ENCODE measurements around the gene ADAM15. TPM values are rescaled to one million over a fixed set of nuclear protein-coding genes. Genes with fewer than 3 reads are reported as not detected.

Gene ADAM15
- total RNA-seq, 4 donors from 2014 or later: 135 to 194 (median 183) TPM

DNA sequence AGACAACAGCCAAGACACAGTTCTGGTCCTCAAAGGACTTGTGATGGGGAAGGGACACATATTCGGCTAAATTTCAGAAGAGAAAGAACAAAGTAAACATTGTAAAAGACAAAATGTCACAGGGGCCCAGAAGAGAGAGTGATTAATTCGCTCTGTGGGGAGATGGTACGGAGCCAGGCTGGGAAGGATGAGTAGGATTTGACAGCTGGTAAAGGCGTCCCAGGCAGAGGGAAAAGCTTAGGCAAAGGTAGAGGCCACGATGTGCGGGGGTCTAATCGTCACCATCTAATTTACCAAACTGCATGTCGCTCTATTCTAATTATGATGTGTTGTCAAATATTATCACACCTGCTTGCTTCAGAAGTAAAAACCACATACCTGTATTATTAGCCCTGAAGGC is 59.3 kb downstream of the ADAM15 start:
- TF ChIP-seq, protein P1, sequence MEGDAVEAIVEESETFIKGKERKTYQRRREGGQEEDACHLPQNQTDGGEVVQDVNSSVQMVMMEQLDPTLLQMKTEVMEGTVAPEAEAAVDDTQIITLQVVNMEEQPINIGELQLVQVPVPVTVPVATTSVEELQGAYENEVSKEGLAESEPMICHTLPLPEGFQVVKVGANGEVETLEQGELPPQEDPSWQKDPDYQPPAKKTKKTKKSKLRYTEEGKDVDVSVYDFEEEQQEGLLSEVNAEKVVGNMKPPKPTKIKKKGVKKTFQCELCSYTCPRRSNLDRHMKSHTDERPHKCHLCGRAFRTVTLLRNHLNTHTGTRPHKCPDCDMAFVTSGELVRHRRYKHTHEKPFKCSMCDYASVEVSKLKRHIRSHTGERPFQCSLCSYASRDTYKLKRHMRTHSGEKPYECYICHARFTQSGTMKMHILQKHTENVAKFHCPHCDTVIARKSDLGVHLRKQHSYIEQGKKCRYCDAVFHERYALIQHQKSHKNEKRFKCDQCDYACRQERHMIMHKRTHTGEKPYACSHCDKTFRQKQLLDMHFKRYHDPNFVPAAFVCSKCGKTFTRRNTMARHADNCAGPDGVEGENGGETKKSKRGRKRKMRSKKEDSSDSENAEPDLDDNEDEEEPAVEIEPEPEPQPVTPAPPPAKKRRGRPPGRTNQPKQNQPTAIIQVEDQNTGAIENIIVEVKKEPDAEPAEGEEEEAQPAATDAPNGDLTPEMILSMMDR (IDR thresholded peaks at IDR 0.05): no peak
- no peak for TF ChIP-seq POLR2A (IDR thresholded peaks at IDR 0.05)
- 76 to 77% methylated on average over 8 of the region's 8 CpGs for WGBS, 2 donors
- H3K36me3 ChIP-seq: no peaks in the 10 kb centered on the region
- H3K27me3 ChIP-seq: no peaks in the 10 kb centered on the region
- no peak for DNase-seq
- no peak overlapping the region for H3K27ac ChIP-seq
- H3K4me3 ChIP-seq: no peak overlapping the region
- intact Hi-C loops (cut with DNase I): no loop called here
- H3K9me3 ChIP-seq: no peaks in the 10 kb centered on the region
- H3K4me1 ChIP-seq: no peaks in the 10 kb centered on the region

DNA sequence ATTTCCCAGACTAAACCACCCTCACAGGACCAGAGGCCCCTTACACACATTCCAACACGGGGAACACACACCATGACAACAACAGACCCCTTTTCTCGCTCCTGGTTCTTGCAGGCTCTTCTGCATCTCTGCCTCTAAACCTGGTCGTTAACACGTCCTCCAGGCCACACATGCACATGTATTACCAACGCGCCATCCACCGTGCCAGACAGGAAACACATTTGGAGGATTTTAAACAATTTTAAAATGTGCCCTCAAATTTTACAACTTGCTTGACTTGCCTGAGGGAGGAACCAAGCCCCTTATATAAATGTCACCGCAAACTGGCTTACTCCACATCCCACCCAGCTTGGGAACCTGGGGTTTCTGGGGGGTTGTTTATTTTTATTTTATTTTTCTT is 59.7 kb downstream of the ADAM15 start:
- no peak for TF ChIP-seq POLR2A (IDR thresholded peaks at IDR 0.05)
- TF ChIP-seq, protein P1 (IDR thresholded peaks at IDR 0.05): no peak
- Histone ChIP-seq H3K4me3 (no peak overlapping the region), H3K4me1 (no peaks in the 10 kb centered on the region), H3K27ac (no peak overlapping the region), H3K9me3 (no peaks in the 10 kb centered on the region), H3K36me3 (no peaks in the 10 kb centered on the region), H3K27me3 (no peaks in the 10 kb centered on the region)
- 71 to 84% methylated on average over 8 of the region's 8 CpGs for WGBS, 2 donors
- intact Hi-C loops (cut with DNase I): no loop called here
- DNase-seq: no peak

Other genes starting within 250 kb of the ADAM15 start
- 1 to 10 TPM in 1 of 4 donors, under 1 TPM in 3; 0.08 to 1.7 (median 0.50) TPM for gene KCNN3, start 181.0 kb upstream of the ADAM15 start, total RNA-seq
- gene PMVK, start 114.6 kb upstream of the ADAM15 start, total RNA-seq: 10 to 100 TPM; 29.0 to 38.2 (median 33.5) TPM
- 10 to 100 TPM; 11.1 to 51.1 (median 29.3) TPM for gene PBXIP1, start 95.2 kb upstream of the ADAM15 start, total RNA-seq
- 10 to 100 TPM; 14.4 to 18.8 (median 17.5) TPM for gene PYGO2, start 89.5 kb upstream of the ADAM15 start, total RNA-seq
- gene SHC1, start 80.6 kb upstream of the ADAM15 start, total RNA-seq: 10 to 100 TPM; 37.6 to 80.9 (median 65.8) TPM
- 10 to 100 TPM; 34.9 to 72.8 (median 55.3) TPM for gene CKS1B, start 76.6 kb upstream of the ADAM15 start, total RNA-seq
- gene FLAD1, start 68.0 kb upstream of the ADAM15 start, total RNA-seq: 10 to 100 TPM; 21.5 to 30.9 (median 29.5) TPM
- gene LENEP, start 57.7 kb upstream of the ADAM15 start, total RNA-seq: not detected
- 100 to 1,000 TPM; 101 to 220 (median 113) TPM for gene ZBTB7B, start 48.5 kb upstream of the ADAM15 start, total RNA-seq
- 1 to 10 TPM in 1 of 4 donors, under 1 TPM in 3; 0.11 to 8.2 (median 0.18) TPM for gene DCST2, start 17.5 kb upstream of the ADAM15 start, total RNA-seq
- under 1 TPM in 1 of 4 donors, not detected in 3; 0.19 TPM for gene DCST1, start 17.5 kb upstream of the ADAM15 start, total RNA-seq
- 10 to 100 TPM in 3 of 4 donors, 1 to 10 TPM in 1; 8.1 to 22.9 (median 12.2) TPM for gene EFNA4, start 12.4 kb downstream of the ADAM15 start, total RNA-seq
- gene EFNA3, start 27.5 kb downstream of the ADAM15 start, total RNA-seq: 10 to 100 TPM; 20.0 to 25.8 (median 21.1) TPM
- gene EFNA1, start 76.6 kb downstream of the ADAM15 start, total RNA-seq: 10 to 100 TPM; 30.2 to 42.9 (median 31.0) TPM
- gene SLC50A1, start 84.5 kb downstream of the ADAM15 start, total RNA-seq: 10 to 100 TPM; 21.4 to 27.2 (median 26.0) TPM
- 10 to 100 TPM; 33.1 to 67.7 (median 45.4) TPM for gene DPM3, start 89.2 kb downstream of the ADAM15 start, total RNA-seq
- 100 to 1,000 TPM in 1 of 4 donors, 10 to 100 TPM in 3; 70.8 to 122 (median 73.8) TPM for gene KRTCAP2, start 122.0 kb downstream of the ADAM15 start, total RNA-seq
- under 1 TPM in 3 of 4 donors, not detected in 1; 0.30 to 0.53 (median 0.38) TPM for gene TRIM46, start 122.5 kb downstream of the ADAM15 start, total RNA-seq
- 10 to 100 TPM in 3 of 4 donors, 1 to 10 TPM in 1; 8.7 to 18.5 (median 11.1) TPM for gene THBS3, start 156.6 kb downstream of the ADAM15 start, total RNA-seq
- gene MTX1, start 157.4 kb downstream of the ADAM15 start, total RNA-seq: 10 to 100 TPM; 34.0 to 59.1 (median 42.9) TPM
- 10 to 100 TPM; 10.5 to 27.9 (median 16.1) TPM for gene ENTREP3, start 204.2 kb downstream of the ADAM15 start, total RNA-seq
- 10 to 100 TPM; 56.8 to 72.2 (median 60.1) TPM for gene SCAMP3, start 211.0 kb downstream of the ADAM15 start, total RNA-seq
- 10 to 100 TPM; 21.9 to 35.1 (median 25.6) TPM for gene CLK2, start 222.2 kb downstream of the ADAM15 start, total RNA-seq
- 1 to 10 TPM; 2.1 to 3.0 (median 2.5) TPM for gene HCN3, start 226.1 kb downstream of the ADAM15 start, total RNA-seq